Stimulated activated CD4-positive, alpha-beta T cell treated with anti-CD3 and anti-CD28 coated beads, Interleukin-4, amount 100 ng/mL, for 48 hours (primary cell): ENCODE data around the gene HSD17B11.
"Not testable (repeated sequence)": the region's sequence is repeated elsewhere in the genome, so short reads cannot be mapped to it uniquely, and the experiment has no call there.

Experiments
- DNase-seq, 2 donors: peaks; one replicate each; pipeline ENCODE4 v3.0.0-alpha.2; 2020; ENCODE audit warnings: low read depth in 2 of 2

HSD17B11 gene, protein sequence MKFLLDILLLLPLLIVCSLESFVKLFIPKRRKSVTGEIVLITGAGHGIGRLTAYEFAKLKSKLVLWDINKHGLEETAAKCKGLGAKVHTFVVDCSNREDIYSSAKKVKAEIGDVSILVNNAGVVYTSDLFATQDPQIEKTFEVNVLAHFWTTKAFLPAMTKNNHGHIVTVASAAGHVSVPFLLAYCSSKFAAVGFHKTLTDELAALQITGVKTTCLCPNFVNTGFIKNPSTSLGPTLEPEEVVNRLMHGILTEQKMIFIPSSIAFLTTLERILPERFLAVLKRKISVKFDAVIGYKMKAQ

DNA sequence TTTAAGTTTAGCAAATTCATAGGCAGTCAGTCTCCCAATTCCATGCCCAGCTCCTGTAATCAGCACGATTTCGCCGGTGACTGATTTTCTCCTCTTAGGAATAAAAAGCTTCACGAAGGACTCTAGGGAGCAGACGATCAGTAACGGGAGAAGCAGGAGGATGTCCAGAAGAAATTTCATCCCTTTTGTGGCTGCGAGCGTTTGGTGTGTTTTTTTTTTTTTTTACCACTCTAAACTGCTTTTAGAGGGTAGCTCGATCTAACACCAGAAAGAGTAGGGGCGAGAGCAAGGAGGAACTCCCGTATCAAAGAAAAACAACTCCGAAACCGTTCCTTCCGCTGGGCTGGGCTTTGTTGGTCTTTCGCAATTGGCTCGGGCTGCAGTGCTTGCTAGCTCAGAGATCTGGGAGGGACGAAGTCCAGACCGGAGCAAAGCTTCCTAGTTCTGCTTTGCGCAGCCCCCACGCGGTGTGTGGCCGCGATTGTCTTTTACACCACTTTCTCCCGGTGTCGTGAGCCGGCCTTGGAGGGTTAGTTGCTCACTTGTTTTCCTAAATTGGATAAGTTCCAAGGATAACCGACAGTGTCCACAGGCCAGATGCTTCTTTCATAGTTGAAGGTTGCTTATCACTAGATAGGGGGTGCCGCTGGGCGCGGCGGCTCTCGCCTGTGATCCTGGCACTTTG, at the start of gene HSD17B11:
HSD17B11 (minus strand) TSS at position 298 of the 685 bp plus-strand sequence; CDS start at position 180, 118 bp downstream.
- DNase-seq = peak; percentile 51 to 74

DNA sequence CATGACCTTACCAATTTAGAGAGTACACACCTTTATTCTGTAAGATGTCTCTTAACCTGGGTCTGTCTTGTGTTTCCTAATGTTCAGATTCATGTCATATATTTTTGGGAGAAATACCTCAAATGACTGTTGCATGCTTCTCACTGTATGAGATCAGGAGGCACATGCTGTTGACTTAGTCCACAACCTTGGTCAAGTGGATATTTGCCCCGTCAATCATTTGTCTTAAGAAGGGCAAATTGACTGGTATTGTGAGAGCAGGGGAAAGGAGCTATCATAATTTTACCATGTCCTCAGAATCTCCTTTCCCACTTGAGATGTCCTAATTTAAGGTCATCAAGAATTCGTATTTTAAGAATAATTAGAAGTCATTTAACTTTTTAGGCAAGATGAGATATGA, 42.4 kb upstream of the HSD17B11 start:
- DNase-seq = no peak

DNA sequence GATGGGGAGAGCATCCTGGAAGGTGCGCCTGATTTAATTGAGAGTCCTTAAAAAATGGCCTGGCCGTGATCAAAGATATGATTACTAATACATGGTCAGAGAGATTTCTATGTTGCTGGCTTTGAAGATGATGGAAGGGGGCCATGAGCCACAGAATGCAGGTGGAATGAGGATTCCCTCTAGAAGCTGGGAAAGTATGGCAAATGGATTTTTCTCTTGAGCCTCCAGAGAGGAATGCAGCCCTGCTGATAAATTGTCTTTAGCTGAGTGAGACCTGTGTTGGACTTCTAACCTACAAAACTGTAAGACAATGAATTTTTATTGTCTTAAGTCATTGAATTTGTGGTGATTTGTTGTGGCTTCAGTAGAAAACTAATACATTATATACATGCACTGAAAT, 39.0 kb upstream of the HSD17B11 start:
- DNase-seq = no peak

DNA sequence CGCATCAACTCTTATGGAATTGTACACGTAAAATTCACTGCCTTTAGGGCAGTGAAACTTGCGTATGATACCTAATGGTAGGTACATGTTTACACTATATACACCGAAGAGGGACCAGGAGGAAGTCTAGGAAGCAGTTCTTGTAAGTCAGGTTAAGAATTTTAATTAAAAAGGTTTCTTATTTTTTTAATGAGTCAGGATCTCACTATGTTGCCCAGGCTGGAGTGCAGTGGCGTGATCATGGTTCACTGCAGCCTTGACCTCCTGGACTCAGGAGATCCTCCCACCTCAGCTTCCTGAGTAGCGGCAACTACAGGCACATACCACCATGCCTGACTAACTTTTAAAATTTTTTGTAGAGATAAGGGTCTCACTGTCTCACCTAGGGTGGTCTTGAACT, 38.0 kb upstream of the HSD17B11 start:
- DNase-seq = no peak

DNA sequence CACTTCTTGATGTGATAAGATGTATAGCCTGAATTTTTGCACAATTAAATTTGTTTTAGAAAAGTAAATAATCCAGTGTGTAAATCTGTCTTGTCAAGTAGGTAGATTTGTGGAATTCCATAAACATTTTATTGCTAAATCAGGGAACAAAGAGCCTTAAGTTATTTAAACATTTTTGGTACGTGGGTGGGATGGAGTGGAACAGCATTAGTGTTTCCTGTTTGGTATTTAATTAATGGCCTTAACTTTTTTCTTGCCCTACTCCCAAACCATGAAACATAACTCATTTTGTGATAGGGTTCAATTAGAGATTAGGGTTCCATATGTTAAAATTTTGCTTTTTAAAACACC, 36.5 kb upstream of the HSD17B11 start:
- DNase-seq = no peak

DNA sequence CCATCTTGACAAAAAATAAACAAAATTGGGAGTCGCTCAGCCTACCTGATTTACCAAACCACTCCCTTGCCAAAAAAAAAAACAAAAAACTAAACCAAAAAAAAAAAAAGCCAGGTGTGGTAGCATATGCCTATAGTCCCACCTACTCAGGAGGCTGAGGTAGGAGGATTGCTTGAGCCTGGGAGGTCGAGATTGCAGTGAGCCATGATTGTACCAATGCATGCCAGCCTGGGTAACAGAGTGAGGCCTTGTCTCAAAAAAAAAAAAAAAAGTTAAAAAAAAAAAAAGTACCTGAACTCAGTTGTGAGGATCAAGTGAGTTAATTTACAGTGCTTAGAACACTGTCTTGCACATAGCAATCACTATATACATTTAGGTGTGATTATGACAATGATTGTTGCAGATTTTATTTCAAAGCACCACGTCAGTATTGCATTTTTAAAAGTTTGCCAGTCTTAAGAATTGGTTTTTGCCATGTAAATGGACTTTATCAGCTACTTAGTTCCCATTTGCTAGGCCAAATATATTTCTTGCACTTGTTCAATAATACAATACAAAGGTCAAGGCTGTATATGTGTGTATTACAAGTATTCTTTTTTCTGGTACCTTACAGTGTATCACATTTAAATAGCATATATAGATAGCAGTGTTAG, 36.0 kb upstream of the HSD17B11 start:
- DNase-seq = no peak

DNA sequence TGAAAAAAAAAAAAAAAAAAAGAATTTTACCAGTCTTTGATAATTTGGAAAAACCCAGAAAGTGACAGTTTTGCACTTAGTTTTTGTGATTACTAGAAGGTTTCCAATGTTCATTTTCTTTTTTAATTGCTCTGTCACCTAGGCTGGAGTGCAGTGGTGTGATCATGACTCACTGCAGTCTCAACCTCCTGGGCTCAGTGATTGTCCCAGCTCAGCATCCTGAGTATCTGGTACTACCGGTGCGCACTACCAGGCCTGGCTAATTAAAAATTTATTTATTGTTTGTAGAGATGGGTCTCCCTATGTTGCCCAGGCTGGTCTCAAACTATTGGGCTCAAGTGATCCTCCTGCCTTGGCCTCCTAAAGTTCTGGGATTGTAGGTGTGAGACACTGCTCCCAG, 34.7 kb upstream of the HSD17B11 start:
- no peak for DNase-seq

DNA sequence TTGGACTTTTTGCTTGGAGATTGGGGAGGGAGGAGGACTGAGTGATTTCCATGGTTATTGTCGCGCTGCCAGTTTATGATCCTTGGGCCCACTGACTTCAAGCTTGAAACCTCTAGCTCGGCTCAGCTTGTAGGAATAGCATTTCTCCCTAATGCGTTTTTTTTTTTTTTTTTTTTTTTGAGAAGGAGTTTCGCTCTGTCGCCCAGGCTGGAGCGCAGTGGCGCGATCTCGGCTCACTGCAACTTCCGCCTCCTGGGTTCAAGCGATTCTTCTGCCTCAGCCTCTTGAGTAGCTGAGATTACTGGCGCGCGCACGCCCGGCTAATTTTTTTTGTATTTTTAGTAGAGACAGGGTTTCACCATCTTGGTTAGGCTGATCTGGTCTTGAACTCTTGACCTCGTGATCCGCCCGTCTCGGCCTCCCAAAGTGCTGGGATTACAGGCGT, 33.1 kb upstream of the HSD17B11 start:
- not testable (repeated sequence) for DNase-seq

DNA sequence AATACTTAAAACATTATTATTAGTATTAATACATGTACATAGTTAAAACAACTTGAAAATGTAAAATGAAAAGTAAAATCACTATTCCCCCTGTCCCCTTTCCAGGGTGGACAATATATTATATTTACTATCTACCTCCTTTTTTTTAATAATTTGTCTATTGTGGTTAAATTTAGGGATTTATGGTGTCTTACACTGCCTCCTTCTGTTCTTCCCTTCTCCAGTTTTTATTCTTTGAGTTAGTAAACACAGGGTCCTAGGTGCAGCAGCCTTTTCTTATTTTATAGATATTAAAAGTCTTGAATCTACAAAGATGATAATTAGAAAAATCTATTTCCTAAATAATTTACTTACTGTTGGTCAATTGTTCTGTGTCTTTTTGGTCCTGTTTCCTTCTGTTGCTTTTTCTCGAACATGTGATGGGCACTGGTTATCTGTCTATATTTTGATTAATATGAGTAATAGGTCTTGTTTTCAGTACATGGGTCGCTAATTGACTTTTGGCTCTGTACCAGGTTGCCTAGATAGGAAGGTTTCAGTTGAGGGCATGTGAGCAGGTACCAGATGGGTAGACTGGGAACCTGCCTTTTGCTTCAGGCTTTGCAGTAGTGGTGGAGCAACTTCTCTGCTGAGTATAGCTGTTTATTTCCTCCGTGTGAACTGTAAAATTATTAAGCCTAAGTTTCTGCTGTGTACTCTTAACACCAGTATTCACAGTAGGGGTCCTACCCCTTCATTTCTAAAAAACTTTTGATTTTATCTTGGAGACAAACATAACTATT, 32.5 kb upstream of the HSD17B11 start:
- no peak for DNase-seq

DNA sequence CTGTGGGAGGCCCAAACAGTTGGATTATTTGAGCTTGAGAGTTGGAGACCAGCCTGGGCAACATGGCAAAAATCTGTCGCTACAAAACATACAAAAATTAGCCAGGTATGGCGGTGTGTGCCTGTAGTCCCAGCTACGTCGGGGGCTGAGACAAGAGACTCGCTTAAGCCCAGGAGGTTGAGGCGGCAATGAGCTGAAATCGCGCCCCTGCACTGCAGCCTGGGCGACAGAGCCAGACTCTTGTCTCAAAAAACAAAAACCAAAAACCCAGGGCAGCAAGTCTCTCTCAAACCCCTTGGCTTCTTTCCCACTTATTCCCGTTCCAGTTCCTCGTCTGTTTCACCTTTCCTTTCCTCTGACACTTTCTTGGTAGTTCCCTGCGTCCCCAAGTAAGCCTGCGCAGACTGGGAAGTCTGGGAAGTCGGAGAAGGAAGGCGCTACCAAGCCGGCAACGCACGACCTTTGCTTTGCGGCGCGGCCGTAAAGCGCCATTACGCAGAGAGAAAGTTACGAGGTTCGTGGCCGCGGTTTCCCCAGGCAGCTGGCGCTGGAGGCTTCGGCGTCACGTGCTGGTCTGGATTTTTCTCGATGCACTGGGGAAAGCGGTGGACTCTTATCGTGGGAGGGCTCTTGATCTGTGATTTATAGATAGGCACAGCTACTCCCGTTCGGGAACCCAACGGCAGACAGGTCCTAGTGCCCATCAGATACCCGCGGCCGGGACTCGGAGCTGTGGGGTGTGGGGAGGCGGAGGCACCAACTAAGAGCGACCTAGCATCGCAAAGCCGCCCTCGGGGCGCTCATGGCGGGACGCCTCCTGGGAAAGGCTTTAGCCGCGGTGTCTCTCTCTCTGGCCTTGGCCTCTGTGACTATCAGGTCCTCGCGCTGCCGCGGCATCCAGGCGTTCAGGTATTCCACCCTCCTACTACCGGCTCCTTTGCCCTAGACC, 31.4 kb upstream of the HSD17B11 start, which contains the start of gene NUDT9:
NUDT9 (plus strand) TSS at position 470 of the 949 bp plus-strand sequence; CDS start at position 803, 333 bp downstream.
- DNase-seq = peak; percentile 78 to 86

DNA sequence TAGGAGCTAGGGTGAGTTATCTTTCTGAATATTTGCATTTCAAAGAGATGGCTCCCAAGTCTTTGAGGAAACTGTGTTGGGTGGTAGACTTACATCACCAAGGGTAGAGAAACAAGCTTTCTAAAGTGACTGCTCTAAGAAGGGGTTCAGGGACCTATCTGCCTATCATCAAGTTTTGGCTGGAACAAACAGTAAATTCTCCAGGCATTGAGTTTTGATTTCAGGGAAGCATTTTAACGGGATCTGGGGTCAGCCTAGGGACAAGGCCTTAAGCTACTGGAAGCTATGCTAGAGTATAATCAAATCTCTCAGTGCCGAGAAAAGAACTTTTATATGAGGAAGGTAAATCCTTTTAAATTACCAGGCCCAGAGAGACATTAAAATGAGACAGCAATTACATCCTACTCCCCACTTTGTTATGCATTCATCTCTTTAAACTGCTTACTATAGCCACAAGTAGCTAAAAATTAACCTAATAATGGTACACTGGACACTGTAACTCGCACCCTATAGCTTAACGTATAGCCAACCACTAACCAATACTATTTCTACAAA, 29.4 kb upstream of the HSD17B11 start:
- DNase-seq = no peak

DNA sequence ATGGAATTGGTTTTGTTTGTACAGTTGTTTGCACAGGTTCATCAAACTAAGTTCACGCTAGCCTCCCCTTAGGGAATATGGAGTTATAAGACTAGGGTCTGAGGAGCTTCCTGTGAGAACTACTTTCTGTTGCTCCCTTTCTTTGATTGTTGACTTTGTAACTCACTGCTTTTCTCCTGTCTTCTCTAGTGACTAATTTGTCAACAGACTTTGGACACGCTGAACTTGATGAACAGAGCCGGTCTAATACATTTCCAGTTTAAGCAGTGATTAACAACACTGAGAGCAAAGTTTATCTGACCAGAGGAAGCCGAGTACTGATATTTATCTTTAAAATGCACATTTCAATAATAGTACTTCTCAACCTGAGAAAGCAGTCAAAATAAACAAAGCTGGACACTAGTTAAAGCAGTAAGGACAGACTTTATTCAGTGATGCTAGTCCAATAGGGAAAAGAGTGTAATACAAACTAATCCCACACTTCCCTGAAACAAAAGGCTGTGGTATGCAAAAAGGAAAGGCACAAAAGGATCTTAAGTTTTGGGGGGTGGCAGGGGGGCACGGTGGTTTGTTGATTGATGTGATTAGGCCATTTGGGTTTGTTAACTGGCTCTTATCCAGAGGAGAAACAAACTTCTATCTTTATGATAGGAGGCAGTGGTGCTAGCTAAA, 28.7 kb upstream of the HSD17B11 start:
- no peak for DNase-seq

DNA sequence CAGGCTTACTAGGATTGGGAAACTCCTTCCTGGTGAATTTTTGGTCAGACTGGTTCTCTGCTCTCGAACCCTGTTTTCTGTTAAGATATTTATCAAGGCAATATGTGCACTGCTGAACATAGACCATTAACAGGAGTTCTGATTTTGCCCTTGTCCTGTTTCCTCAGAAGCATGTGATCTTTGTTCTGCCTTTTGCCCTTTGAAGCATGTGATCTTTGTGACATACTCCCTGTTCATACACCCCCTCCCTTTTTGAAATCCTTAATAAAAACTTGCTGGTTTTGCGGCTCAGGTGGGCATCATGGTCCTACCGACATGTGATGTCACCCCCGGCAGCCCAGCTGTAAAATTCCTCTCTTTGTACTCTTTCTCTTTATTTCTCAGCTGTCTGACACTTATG, 27.4 kb upstream of the HSD17B11 start:
- DNase-seq = not testable (repeated sequence)

DNA sequence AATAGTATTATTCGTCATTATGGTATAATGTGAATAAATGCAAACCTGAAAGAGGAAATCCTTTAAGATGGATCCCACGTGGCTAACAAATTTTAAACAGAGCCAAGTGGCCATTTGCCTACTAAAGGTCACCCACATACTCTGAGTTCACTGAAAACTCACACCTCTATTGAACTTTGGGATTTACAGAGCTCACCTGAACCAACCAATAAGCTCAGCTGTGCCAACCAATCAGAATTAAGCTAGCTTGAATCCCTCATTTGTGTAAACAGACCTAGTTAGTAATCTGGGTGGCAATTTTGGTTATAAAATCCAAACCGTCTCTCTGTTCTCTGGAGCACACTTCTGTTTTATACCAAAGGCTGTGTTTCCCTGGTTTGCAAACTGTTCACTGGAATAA, 26.0 kb upstream of the HSD17B11 start:
- DNase-seq = no peak

DNA sequence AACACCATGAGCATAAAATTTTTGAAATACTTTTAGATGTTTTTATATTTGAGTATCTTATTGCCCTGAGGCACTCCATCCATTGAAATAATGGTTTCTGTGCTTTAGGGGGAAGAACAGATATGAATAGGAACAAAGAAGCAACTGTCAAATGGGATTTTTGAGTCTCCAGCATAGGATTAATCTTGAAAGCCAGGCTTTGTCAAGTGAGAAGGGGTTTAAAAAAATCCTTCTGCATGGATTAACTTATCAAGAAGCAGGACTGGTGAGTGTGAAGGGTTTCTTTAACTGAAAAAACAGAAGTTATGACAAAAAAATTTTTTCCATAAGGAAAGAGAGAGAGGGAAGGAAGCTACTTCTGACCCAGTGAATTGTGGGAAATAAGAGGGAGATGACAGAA, 23.8 kb upstream of the HSD17B11 start:
- DNase-seq = no peak

DNA sequence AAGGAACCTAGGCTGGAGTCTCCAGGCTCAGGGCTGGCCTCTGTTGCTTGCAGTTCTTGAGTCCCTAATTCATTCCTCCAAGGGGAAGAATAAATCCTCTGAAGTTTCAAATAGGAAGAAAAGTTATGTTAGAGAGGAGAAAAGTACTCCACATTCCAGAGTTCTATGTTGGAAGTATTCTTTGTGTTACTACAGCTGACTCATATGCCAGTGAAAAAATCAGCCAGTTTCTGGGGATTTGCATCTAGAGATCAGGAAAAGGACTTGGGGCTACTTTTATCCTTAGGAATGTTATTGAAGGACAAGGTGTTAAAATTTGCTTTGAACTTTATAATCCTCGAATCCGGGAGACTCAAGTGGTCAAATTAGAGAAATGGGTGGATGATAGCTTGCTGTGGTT, 19.7 kb upstream of the HSD17B11 start:
- no peak for DNase-seq

DNA sequence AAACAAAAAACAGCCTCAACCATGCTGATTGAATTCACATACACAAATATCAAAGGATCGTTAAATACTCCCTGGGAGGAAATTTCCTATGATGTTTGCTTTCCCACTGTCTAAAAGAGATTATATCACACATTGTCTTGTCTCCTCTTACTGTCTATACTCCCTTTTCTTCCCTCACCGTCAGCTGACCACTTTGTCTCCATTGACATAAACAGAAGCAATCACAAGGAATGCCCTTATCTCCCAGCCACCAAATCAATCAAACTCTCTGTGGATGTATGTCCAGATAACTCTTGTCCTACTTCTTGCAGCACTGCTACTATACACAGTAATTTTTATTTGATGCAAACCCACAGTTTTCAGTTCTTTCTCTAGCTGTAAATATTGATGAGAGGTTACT, 19.2 kb upstream of the HSD17B11 start:
- DNase-seq = no peak

DNA sequence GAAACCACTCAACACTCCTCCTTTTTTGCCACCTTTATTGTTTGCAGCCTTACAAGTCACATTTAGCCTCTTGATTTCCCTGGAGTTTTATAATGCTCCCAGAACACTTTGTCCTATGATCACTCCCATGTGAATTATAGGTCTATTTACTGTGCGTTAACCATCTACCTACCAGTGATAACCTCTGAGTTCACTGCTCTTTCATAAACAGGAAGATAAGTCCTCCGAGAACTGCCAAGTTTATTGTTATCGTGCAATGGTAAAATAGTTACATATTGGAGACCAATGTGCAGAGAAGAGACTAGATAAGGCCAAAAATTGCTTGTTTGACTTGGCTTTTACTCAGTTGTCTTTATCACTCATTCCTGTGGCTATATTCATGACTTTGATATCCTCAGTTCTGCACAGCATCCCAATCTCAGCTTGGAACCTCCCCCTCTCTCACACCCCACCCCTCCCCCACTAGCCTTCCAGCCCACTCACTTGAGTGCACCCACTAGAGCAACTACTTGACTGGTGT, 18.5 kb upstream of the HSD17B11 start:
- DNase-seq = no peak

DNA sequence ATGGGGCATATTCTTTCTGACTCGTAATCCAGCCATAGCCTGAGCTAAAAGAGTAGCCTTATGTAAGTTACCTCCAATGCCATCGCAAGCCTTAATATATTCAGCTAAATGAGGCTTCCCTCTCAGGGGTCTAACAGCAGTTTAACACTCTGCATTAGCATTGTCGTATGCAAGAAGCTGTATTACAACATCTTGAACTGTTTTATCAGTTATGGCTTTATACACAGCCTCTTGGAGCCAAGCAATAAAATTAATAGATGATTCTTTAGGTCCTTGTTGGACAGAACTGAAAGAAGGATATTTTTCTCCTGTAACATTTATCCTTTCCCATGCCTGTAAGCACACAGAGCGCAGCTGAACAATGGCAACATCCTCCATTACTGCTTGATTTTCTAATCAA, 15.9 kb upstream of the HSD17B11 start:
- DNase-seq = not testable (repeated sequence)

DNA sequence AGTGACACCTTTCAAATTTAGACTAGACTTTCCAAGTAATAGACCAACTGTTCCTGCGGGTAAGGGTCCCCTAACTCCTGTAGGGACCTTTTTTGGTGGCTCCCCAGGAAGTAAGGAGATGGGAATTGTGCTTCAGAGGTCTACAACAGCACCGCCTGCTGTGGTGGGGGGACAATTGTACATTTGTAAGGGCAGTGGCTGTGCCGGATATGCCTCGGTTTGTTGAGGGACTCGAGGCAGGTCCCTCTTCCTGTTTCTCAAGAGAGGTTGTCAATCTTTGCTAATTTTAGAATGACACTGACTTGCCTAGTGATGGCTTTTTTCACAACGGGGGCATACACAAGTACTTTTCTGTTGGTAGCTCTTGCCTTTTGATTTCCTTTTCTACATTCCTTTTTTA, 15.5 kb upstream of the HSD17B11 start:
- DNase-seq = no peak
